GM21786 (cell line): ENCODE data around the gene TIMMDC1.

Experiments used
- ATAC-seq: cut with Tn5 transposase; IDR thresholded peaks from one replicate; pipeline ENCODE4 v1.9.1; 2021; ENCODE audit not compliant: unreplicated experiment

Gene TIMMDC1

GRCh38 chr3:119498186-119499011, at the start of gene TIMMDC1:
TIMMDC1 (plus strand) TSS chr3:119498547; CDS start chr3:119498734, 187 bp downstream.
- peak; percentile 98 for ATAC-seq

GRCh38 chr3:119453822-119454221, 44.5 kb upstream of the TIMMDC1 start:
- no peak for ATAC-seq

GRCh38 chr3:119456469-119456868, 41.9 kb upstream of the TIMMDC1 start:
- no peak for ATAC-seq

DNA sequence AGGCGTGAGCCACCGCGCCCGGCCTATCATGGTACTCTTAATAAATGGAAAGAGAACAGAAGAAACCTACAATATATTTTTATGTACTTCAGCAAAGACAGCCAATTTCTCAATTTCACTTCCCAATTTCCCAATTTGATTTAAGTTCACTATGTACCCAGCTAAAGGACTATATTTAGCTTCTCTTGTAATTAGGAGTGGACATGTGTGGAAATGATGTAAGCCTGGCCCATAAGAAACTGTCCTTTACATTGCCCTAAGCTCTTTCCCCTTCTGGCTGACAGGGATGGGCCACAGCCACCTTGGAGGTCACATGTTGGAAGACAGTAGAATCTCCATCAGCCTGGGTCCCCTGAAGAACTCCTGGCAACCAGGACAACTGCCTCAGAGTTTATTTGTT, 41.1 kb upstream of the TIMMDC1 start:
- no peak for ATAC-seq

DNA sequence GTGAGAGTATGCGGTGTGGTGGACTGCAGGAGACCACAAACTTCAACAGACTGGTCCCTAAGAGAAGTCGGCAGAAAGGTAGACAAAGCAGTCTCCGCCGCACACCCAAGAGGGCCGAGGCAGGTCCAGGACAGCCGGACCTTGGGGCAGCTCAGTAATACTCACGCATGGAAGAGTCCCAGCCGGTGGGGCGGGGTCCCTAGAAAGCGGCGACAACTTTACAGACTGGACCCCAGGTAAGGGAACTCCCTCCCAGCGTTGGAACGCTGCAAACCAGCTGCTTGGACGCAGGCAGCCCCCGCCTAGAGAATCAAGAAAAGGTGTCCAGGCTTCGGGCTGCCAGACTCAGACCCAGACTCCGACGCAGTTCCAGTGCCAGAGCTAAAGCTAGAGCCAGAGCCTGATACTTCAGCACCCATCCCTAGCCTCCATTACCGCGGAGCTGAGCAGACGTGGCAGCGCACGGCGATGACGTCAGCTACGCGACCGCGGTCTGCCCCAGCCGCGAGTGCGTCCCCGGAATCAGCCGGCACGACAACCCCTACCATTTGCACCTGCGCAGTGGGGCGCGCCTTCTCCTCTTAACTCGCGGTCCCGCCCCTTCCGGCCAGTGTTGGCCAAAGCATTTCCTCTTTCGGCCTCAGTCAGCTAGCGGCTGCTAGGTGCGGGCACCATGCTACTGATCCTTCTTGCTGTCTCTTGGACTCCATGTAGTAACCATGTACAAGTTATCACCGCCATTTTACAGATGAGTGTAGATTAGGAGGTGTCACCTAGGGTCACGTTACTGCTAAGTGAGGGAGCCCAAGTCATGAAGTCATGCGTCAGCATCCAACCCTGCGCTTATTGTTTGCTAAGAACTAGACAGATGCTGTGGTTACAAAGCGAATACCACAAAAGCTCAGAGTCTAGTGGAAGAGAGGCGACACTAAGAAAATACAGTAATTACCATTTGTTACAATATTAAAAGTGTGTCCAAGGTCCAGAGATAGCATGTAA, 34.9 kb upstream of the TIMMDC1 start, which contains the start of gene TMEM39A:
TMEM39A (minus strand) TSS at position 445 of the 999 bp plus-strand sequence. CDS start 1,541 bp downstream, outside the sequence.
- ATAC-seq = peak; percentile 94

DNA sequence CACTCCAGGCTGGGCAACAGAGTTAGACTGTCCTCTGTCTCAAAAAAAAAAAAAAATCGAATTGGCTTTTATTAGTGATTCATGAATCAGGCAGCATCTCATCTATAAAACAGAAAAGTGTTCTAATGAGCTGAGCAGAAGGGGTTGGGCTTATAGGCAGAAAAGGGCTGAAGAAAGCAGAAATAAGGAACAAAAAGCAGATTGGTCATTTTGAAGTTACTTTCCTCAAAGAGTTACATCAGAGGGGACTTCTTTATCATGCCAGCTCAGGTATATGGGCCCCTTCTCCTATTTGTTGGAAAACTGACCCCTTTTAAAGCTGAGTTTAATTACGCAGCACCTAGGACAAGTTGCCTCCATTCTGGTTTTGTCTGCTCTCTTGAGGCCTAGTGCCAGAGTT, 30.3 kb upstream of the TIMMDC1 start:
- no peak for ATAC-seq

DNA sequence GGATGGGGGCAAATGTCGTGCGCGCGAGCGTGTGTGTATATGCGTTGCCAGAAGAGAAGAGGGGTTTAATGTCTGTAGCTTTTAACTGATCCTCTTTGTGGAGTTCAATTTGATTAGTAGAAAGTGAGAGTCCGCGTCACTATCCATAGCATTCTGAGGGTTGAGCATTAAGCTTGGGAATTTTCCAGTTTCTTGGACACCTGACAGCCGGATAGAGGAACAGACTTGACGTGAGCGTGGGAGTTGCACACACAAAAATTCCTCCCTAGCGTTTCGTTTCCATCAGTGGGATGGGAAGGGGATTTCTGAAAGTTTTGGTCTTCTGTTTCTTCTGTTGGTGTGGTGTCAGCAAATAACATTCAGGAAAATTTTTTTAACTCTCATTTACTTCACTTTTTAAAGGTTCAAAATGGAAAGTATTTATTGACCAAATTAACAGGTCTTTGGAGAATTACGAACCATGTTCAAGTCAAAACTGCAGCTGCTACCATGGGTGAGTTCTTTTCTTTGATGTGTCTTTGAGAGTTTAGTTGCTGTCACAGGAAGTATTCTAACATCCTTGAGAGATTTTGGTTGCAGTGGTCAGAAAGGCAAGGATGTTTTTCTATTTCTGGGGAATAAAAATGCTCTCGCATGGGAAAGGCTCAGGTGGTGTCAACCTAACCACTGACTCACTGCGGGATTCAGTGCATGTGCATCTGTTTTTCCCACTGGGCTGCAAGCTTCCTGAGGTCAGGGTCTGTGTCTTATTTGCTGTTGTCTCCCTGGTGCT, 28.7 kb upstream of the TIMMDC1 start:
- ATAC-seq = no peak

GRCh38 chr3:119470866-119471265, 27.5 kb upstream of the TIMMDC1 start:
- ATAC-seq = no peak

GRCh38 chr3:119481079-119481478, 17.3 kb upstream of the TIMMDC1 start:
- no peak for ATAC-seq

- ATAC-seq = no peak
Measured at GRCh38 chr3:119483101-119483500, 15.2 kb upstream of the TIMMDC1 start.

DNA sequence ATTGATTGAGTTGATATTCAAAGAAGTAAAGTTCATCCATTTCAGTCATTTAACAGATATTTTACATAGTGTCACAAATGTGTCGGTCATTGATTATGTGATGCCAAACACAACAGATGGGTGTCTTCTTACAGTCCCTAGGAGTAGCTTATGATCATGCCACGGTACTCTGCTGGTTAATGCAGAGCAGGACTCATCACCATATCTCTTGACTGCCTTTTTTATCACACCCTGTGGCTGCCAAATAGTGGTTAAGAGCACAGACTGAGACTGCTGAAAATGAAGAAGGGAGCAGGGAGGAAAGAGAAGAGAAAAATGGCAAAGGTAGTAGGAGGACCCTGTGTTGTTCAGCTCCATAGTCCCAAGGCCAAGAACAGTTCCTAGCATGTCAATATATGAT, 12.8 kb upstream of the TIMMDC1 start:
- no peak for ATAC-seq

DNA sequence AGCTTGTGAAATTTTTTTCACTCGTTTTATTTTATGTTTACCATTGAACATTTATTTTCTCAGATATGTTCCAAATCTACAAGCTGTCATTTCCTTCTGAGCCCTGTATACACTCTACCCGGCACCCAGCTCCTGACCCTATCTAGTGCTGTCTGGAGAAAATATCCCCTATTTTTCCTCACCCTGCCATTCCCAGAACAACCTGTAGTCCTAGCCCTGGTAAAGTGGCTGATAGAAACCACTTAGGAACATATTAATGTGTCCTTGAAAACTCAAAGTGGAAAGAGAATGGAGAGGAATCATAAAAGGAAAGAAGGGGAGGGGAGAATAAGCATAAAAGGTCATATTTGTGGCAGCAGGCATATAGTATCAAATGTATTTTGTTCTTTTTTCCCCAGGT, 8.2 kb upstream of the TIMMDC1 start:
- ATAC-seq = no peak

- no peak for ATAC-seq
Measured at GRCh38 chr3:119492128-119492527, 6.2 kb upstream of the TIMMDC1 start.

DNA sequence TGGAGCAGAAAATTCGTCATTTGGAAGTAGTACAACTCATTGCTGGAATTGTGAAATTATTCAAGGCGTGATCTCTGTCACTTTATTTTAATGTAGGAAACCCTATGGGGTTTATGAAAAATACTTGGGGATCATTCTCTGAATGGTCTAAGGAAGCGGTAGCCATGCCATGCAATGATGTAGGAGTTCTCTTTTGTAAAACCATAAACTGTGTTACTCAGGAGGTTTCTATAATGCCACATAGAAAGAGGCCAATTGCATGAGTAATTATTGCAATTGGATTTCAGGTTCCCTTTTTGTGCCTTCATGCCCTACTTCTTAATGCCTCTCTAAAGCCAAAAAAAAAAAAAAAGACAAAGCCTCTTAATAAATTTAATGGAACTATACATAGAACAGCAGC, 5.5 kb upstream of the TIMMDC1 start:
- ATAC-seq = no peak

- no peak for ATAC-seq
Measured at GRCh38 chr3:119494597-119494996, 3.8 kb upstream of the TIMMDC1 start.

DNA sequence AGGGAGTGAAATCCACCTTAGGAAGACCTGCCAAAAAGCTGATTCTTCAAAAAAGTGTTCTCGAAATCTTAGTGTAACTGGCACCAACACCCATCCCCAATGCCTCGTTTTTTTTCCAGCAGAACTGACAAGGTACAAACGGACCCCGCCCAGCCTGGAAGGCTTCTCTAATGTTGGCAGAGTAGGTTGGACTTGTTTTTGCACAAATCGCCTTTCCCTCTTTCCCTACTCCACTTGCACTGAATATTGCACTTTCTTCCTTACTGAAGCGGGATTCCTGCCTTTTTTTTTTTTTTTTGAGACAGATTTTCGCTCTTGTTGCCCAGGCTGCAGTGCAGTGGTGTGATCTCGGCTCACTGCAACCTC, 544 bp upstream of the TIMMDC1 start:
- ATAC-seq = no peak

DNA sequence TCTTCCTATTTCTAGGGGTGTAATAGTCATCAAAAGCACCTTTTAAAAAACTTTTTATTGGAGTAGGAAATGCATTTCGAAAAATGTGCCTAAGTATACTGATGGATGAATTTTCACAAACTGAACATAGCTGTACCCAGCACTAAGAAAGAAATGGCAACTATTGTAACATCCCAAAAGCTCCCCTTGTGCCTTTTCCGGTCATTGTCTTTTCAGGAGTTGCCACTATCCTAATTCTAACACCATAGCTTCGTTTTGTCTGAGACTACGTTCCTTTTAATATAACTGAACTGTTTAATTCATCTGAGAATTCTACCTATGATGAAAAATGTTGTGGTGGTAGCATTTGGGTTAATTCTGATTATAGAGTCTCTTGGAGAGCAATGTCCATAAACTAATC, 1.9 kb downstream of the TIMMDC1 start:
- no peak for ATAC-seq

GRCh38 chr3:119500901-119501300, 2.6 kb downstream of the TIMMDC1 start:
- no peak for ATAC-seq

GRCh38 chr3:119506631-119507030, 8.3 kb downstream of the TIMMDC1 start:
- ATAC-seq = no peak

DNA sequence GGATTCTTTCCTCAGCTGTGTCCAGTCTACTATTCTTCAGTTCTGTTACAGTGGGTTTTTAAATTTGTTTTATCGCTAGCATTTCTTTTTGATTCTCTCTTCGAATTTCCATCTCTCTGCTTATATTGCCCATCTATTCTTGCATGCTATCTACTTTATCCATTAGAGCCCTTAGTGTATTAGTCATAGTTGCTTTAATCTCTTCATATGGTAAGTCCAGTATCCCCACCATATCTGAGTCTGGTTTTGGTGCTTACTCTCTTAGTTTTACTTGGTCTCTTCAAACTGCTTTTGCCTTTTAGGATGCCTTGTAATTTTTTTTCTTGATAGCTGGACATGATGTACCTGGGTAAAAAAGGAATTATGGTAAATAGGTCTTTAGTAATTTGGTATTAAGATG, 9.1 kb downstream of the TIMMDC1 start:
- ATAC-seq = no peak
